Skeletal muscle cell (primary cell): ENCODE data around the gene BCL2L2.

Experiments
- DNase-seq: peaks from one replicate; pipeline ENCODE4 v3.0.0-alpha.2; 2010; ENCODE audit warnings: low read depth
- H3K4me3 ChIP-seq: 2 replicates; pipeline ENCODE4 v1.5.1; 2011; ENCODE audit warnings: low read depth, mild to moderate bottlenecking, control low read depth, low read length, moderate library complexity

The BCL2L2 gene

DNA sequence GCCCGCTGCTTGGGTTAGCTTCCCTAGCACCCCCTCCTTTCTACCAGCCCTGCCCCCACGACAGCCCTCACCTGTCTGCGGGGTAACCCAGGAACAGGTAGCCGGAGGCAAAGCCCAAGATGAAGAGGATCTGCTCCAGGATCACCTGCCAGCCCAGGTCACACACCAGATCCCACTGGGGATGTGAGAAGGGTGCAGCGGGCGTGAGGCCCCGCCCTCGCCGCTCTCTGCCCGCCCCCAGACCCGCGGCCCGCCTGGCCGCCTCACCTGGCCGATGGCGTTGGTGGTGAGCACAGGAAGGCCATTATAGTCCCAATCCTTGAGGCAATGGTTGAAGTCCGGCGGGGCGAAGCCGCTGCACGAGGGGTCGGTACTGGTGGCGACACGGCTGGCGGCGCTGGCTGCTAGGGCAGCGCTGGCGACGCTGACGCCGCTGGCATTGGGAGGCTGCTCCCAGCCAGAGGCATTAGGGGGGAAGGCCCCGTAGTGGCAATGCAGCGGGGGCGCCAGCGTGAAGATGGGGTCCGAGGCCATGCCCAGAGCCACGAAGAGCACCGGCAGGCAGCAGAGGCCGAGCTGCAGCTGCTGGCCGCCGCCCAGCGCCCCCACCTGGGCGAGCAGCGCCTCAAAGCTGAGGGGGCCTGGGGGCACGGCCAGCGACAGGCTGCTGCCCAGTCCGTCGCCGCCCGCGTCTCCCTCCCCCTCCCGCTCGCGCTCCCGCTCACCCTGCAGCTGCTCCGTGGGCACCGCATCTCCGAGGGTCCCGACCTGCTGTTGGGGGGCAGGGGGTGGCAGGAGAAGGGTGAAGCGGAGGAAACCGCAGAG, 45.3 kb downstream of the BCL2L2 start:
- peak overlapping the region; percentile 84 for H3K4me3 ChIP-seq
- DNase-seq = no peak

DNA sequence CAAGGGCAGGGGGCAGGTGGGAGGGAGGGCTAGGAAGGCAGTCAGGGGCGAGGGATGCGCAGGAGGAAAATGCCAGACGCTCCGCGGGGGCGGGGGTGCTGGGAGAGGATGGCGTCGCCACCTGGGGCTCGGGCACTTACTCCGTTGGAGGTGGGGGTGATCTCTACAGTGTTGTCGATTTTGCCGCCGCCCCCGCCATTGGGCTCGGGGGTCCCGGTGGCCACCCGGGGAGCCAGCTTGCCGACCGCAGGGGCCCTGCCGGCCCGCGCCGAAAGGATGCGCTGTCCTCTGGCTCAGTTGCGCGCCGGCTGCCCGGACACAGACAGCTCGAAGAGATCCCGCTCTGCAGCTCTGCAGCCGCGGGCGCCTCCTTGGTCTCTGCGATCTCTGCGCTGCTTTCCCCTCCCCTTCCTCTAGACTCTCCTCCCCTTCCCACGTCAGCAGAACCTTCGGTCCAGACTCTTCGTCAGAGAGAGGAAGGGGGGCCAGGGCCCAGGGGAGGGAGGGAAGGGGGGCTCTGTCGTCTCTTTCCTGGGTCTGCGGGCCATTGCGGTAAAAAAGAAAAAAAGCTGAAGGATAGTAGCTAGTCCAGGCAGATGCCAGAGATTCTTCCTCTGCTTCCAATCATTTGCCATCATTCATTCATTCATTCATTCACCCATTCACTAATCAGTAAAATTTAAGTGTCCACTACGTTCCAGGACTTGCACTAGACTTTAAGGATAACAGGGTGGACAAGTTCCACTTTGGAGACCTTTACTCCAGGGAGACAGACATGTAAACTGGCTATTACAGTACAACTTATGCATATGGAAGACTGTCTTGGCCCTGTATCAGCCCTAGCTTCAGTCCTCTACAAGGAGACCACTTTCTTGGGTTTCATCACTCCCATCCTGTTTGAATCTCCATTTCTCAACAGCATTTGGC, 46.1 kb downstream of the BCL2L2 start, which contains the start of gene SLC22A17:
SLC22A17 (minus strand) TSS at position 382 of the 927 bp plus-strand sequence.
- DNase-seq = peak; percentile 73
- H3K4me3 ChIP-seq = peak within 1 kb of the TSS; percentile 84

DNA sequence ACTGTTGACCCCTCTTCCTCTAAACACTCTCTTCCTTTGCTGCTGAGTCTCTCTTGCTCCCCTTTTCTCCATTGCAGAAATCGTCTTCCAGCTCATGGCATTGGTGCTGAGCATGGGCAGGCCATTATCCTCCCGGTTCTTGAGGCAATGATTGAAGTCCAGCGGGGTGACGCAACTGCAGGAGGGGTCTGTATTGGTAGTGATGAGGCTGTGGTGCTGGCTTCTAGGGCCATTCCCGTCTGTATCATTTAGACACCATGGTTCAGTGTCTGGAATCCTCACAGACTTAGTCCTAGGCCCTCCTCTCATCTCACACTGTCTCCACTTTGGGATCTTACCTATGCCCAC, 46.8 kb downstream of the BCL2L2 start:
- DNase-seq = no peak
- H3K4me3 ChIP-seq = no peak overlapping the region

DNA sequence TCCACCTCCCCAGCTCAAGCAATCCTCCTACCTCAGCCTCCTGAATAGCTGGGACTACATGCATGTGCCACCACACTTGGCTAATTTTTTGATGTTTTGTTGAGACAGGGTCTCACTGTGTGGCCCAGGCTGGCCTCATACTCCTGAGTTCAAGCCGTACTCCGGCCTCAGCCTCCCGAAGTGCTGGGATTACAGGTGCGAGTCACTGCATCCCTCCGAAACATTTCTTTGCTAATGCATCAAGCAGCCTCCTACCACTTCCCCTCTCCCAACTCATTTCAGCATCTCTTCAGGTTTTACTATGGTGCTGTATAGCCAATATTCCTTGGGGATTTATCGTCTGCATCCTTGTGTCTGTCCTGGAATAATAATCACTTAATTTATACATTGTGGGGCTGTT, 48.4 kb downstream of the BCL2L2 start:
- DNase-seq = no peak
- no peak overlapping the region for H3K4me3 ChIP-seq

DNA sequence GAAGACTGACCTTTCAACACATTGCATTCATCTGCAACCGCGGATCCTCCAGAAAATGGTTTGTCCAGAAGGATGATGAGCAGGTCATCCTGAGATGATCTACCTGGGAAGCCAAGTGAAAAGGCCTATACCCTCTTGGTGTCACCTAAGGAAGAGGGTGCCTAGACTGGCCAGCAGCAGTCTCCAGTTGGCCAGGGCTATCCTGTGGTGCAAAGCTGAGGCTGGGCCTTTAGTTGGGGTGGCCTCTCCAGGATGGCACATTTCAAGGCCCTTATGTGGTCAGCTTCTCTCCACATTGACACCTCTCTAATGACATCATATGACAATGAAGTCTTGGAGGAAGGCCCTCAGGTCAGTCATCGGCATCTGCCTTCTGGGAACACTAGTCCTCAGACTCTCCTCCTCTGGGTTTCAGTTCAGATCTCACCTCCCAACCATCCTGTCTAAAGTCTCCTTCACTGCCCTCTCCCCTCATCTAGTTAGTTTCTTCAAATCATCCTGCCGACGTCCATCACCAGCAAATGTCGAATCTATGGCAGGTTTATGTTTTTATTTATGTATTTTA, 49.3 kb downstream of the BCL2L2 start:
- H3K4me3 ChIP-seq = no peak overlapping the region
- DNase-seq = no peak

DNA sequence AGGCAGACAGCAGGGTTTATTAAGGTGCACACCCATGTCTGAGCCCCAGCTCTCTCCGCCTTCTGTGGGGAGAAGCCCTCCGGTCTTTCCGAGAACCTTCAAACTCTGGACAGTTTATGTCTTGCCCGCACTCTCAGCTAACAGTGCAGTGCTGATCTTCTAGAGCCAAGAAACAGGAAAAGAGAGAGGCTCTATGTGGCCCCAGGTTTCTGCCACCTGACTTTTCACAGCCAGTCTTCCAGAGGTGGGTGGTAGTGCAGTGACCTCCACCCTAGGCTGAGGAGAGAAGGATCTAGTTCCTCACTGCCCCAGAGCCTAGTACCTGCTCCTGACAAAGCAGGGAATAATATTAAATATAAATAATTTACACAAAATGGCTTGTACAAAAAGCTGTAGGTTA, 50.0 kb downstream of the BCL2L2 start:
- no peak overlapping the region for H3K4me3 ChIP-seq
- no peak for DNase-seq

DNA sequence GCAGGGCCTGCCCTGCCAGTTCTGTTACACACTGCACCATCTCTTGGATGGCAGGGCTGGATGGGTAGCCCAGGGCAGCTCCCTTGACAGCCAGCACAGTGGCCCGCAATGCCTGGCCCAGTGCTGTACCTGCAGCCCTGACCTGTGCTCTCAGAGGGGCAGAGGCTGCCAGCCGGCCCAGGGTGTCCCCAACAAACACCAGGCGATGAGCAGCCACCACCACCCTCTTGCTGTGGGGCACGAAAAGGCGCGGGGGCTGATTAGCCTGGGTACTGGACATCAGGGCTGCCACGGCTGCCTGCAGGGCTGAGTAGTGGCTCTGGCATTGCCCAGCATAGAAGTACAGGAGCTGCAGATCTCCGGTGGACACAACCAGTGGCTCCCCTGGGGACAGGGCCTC, 50.6 kb downstream of the BCL2L2 start:
- DNase-seq = no peak
- H3K4me3 ChIP-seq = no peak overlapping the region

DNA sequence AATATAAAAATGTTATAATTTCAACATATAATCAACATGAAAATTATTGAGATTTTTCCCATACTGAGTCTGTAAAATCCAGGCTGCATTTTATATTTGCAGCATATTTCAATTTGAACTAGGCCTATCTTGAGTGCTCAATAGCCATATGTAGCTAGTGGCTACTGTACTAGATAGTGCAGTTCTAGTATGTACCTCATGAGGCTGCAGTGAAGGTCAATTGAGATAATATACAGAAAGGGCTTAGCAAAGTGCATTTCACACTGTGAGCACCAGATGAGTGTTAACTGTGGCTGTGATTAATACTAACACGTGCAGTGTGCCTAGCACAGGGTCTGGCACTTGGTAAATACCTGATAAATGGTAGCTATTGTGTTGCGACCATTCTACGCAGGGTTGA, 51.4 kb downstream of the BCL2L2 start:
- DNase-seq = no peak
- H3K4me3 ChIP-seq = no peak overlapping the region

DNA sequence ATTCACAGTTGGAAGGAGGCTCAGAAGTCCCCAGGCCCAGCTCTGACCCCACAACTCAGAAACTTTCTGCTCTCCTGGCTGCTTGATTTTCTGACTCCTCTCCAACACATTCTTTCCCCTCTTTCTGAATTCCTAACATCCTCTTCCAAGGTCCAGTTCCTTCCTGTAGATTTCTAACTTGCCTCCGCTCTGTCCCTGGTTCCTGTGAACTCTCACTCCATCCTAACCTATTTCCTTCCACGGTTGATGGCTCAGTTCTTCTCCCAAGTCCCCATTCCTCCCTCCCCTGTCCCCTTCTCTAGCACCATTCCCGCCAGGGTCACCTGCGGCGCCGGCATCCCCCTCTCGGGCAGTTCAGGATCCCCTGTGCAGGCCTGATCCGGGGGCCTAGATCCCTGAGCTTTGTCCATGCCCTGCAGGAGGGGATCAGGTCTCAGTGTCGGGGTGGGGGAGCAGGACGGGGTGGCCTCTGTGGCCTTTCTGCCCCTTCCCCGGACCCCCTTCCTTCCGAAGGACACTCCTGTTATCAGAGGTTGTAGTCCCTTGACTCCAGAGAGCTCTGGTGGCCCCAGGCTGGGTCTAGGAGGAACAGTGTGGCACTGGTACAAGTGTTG, 52.0 kb downstream of the BCL2L2 start:
- DNase-seq = no peak
- H3K4me3 ChIP-seq = no peak overlapping the region

DNA sequence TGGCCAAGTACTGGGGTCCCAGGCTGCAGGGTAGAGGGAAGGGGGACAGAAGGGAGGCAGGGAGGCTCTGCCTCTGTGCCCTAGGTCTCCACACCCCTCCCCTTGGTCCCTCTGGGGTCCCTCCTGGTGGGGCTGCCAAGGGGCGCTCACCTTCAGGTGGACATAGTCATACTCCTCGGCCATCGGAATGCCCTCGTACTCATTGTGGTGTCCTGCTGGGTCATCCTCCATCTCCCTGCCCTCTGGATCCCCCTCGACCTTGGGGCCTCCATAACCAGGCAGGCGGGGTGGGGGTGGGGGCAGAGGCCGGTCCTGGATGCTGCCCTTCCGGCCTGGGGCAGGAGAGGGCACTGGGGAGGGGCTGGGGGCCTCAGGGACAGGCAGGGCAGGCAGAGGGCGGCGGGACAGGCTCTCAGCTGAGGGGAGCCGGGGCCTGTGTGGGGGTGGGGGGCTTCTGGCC, 52.6 kb downstream of the BCL2L2 start:
- no peak for DNase-seq
- H3K4me3 ChIP-seq = no peak overlapping the region

DNA sequence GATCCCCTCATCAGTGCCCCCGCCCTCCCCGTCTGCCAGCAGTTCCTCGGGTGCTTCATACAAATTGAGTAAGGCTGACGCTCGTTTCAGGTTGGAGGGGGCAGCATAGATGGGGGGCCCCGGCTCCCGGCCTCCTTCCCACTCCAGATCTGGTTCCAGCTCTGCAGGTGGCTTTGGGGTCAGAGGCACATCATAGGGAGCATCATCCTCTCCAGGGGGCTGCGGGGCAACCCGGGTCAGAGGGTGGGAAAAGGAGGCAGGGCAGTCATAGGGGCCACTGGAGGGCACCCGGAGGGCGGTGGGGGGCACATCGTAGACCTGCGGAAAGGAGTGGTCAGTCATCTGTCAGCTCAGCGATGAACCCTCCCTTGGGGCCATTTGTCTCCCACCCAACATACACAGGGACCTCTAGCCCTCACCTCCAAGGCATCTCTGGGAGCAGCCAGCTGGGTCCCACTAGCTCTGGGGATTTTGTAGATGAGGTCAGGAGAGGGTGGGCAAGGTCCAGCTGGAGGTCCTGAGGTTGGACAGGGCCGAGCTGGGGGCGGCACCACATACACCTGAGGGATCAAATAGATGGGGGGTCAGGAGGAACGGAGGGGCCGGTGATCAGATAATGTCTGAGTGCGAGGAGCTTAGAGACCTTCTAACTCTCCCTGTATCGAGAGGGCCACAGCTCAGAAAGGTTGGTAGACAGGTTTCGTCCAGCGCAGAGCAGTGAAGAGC, 53.3 kb downstream of the BCL2L2 start:
- DNase-seq = no peak

DNA sequence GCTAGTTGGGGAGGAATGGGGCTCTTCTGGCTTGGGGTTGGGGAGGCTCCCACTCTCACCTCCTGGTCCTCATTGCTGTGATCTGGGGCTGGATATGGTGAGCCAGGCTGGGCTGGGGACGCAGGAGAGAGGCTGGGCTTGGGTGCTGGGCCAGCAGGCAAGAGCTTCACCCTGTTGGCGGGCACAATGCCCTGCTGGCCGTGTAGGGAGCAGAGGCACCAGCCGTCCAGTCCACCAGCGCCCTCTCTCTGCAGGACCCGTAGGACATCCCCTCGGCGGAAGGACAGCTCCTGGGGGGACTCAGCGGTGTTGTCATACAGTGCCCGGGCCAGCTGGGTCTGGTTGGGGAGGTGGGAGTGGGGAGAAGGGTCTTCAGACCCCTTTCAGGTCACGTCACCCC, 53.9 kb downstream of the BCL2L2 start:
- no peak for DNase-seq
- no peak overlapping the region for H3K4me3 ChIP-seq

More for the DNA sequence above, 53.3 kb downstream of the BCL2L2 start:
- H3K4me3 ChIP-seq = no peak overlapping the region

DNA sequence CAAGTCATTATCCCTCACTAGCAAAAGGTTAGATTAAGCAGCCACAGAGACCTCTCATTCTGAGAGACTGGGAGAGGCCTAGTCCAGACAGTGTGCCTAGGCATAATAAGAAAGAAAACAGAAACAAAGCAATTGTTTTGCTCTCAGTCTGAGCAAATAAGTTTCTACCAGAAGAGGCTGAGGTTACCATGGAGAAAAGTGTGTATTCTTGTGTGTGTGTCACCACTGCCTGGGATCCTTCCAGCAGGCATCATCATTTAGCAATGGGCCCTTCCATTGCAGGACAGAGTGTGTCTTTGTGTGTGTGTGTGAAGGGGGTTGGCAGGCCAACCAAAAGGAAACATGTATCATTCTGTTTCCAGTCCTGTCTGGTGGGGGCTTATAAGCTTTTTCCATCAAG, 54.7 kb downstream of the BCL2L2 start:
- no peak for DNase-seq

More for the DNA sequence above, 54.7 kb downstream of the BCL2L2 start:
- no peak overlapping the region for H3K4me3 ChIP-seq
